NCI-H2029 (cell line): Measurements from ENCODE around the gene BMPR1A.

ENCODE experiments used
- DNase-seq: peaks from one replicate; lab custom pipeline; 2025; lab: John Stamatoyannopoulos, UW

The BMPR1A gene

GRCh38 chr10:86765548-86765947, 9.1 kb downstream of the BMPR1A start:
- no peak for DNase-seq

GRCh38 chr10:86768412-86769062, 12.1 kb downstream of the BMPR1A start:
- no peak for DNase-seq

- no peak for DNase-seq
Observed at GRCh38 chr10:86769991-86770390, 13.6 kb downstream of the BMPR1A start.

- DNase-seq: no peak
Observed at GRCh38 chr10:86770412-86770960, 14.1 kb downstream of the BMPR1A start.

- no peak for DNase-seq
Observed at GRCh38 chr10:86773498-86773897, 17.1 kb downstream of the BMPR1A start.

- no peak for DNase-seq
Observed at GRCh38 chr10:86775056-86775869, 18.8 kb downstream of the BMPR1A start.

- no peak for DNase-seq
Observed at GRCh38 chr10:86775870-86776180, 19.4 kb downstream of the BMPR1A start.

- DNase-seq: no peak
Observed at GRCh38 chr10:86779220-86780017, 23.0 kb downstream of the BMPR1A start.

- no peak for DNase-seq
Observed at GRCh38 chr10:86782701-86783418, 26.4 kb downstream of the BMPR1A start.

GRCh38 chr10:86785037-86785436, 28.6 kb downstream of the BMPR1A start:
- DNase-seq: no peak

GRCh38 chr10:86785968-86786367, 29.5 kb downstream of the BMPR1A start:
- no peak for DNase-seq

- DNase-seq: no peak
Observed at GRCh38 chr10:86786368-86786767, 29.9 kb downstream of the BMPR1A start.

- DNase-seq: no peak
Observed at GRCh38 chr10:86790394-86790793, 34.0 kb downstream of the BMPR1A start.

- DNase-seq: no peak
Observed at GRCh38 chr10:86792461-86793167, 36.2 kb downstream of the BMPR1A start.

GRCh38 chr10:86793696-86794095, 37.3 kb downstream of the BMPR1A start:
- DNase-seq: no peak

GRCh38 chr10:86795353-86795752, 38.9 kb downstream of the BMPR1A start:
- DNase-seq: no peak

GRCh38 chr10:86798025-86798424, 41.6 kb downstream of the BMPR1A start:
- DNase-seq: no peak

GRCh38 chr10:86798611-86799010, 42.2 kb downstream of the BMPR1A start:
- DNase-seq: no peak

GRCh38 chr10:86799188-86799845, 42.9 kb downstream of the BMPR1A start:
- DNase-seq: no peak

GRCh38 chr10:86801995-86802394, 45.6 kb downstream of the BMPR1A start:
- DNase-seq: no peak
